Measurements from ENCODE around the gene TDRD3. TPM values are rescaled to one million over a fixed set of nuclear protein-coding genes. Genes with fewer than 3 reads are reported as not detected.

The TDRD3 gene
- total and polyA plus RNA-seq, 4 donors, result 3.6 to 15.8 (median 6.2) TPM

- Histone ChIP-seq H3K4me1 (ENCODE audit: control insufficient read depth in 4 of 4, insufficient read depth in 4 of 4, low read length in 3 of 4) (no peaks in the 10 kb centered on the region), H3K9me3 (ENCODE audit: control insufficient read depth in 4 of 4, low read length in 3 of 4) (no peaks in the 10 kb centered on the region), H3K36me3 (ENCODE audit: control insufficient read depth in 4 of 4, insufficient read depth in 3 of 4, low read depth in 1 of 4, low read length in 3 of 4) (no peaks in the 10 kb centered on the region), H3K4me3 (ENCODE audit: low read depth in 1 of 3, low read length in 3 of 3) (no peak overlapping the region), H3K9ac (ENCODE audit: low read depth in 1 of 2, low read length in 2 of 2) (no peak overlapping the region), H3K27me3 (ENCODE audit: control insufficient read depth in 4 of 4, insufficient read depth in 4 of 4, low read length in 3 of 4) (no peaks in the 10 kb centered on the region), H3K27ac (ENCODE audit: low read depth in 1 of 2, low read length in 2 of 2) (no peak overlapping the region)
- 89% methylated on average over 2 of the region's 2 CpGs for WGBS
- TF ChIP-seq MAX (IDR thresholded peaks at IDR 0.05) (no peak), RXRA (IDR thresholded peaks at IDR 0.05) (no peak)
- no peak for DNase-seq (ENCODE audit: low spot score)
Measured at GRCh38 chr13:60358453-60358852, 38.6 kb upstream of the TDRD3 start.

- Histone ChIP-seq H3K27ac (ENCODE audit: low read depth in 1 of 2, low read length in 2 of 2) (no peak overlapping the region), H3K27me3 (ENCODE audit: control insufficient read depth in 4 of 4, insufficient read depth in 4 of 4, low read length in 3 of 4) (no peaks in the 10 kb centered on the region), H3K4me1 (ENCODE audit: control insufficient read depth in 4 of 4, insufficient read depth in 4 of 4, low read length in 3 of 4) (no peaks in the 10 kb centered on the region), H3K9me3 (ENCODE audit: control insufficient read depth in 4 of 4, low read length in 3 of 4) (no peaks in the 10 kb centered on the region), H3K4me3 (ENCODE audit: low read depth in 1 of 3, low read length in 3 of 3) (no peak overlapping the region), H3K36me3 (ENCODE audit: control insufficient read depth in 4 of 4, insufficient read depth in 3 of 4, low read depth in 1 of 4, low read length in 3 of 4) (no peaks in the 10 kb centered on the region), H3K9ac (ENCODE audit: low read depth in 1 of 2, low read length in 2 of 2) (no peak overlapping the region)
- 46% methylated on average over 2 of the region's 2 CpGs for WGBS
- no peak for DNase-seq (ENCODE audit: low spot score)
- TF ChIP-seq RAD21 (IDR thresholded peaks at IDR 0.05) (no peak), FOXA2 (IDR thresholded peaks at IDR 0.05) (no peak), ZBTB33 (IDR thresholded peaks at IDR 0.05) (no peak), SP1 (IDR thresholded peaks at IDR 0.05) (no peak), TAF1 (conservative IDR thresholded peaks at IDR 0.05) (no peak), EGR1 (IDR thresholded peaks at IDR 0.05; ENCODE audit: low read depth in 2 of 2) (no peak), MAX (IDR thresholded peaks at IDR 0.05) (no peak), HNF4G (IDR thresholded peaks at IDR 0.05) (no peak), GABPA (IDR thresholded peaks at IDR 0.05 in 1 of 2, conservative IDR thresholded peaks at IDR 0.05 in 1 of 2) (no peak), YY1 (IDR thresholded peaks at IDR 0.05) (no peak)
Measured at GRCh38 chr13:60363288-60363687, 33.7 kb upstream of the TDRD3 start.

- Histone ChIP-seq H3K9me3 (ENCODE audit: control insufficient read depth in 4 of 4, low read length in 3 of 4) (no peaks in the 10 kb centered on the region), H3K27ac (ENCODE audit: low read depth in 1 of 2, low read length in 2 of 2) (no peak overlapping the region), H3K27me3 (ENCODE audit: control insufficient read depth in 4 of 4, insufficient read depth in 4 of 4, low read length in 3 of 4) (no peaks in the 10 kb centered on the region), H3K9ac (ENCODE audit: low read depth in 1 of 2, low read length in 2 of 2) (no peak overlapping the region), H3K4me3 (ENCODE audit: low read depth in 1 of 3, low read length in 3 of 3) (no peak overlapping the region), H3K4me1 (ENCODE audit: control insufficient read depth in 4 of 4, insufficient read depth in 4 of 4, low read length in 3 of 4) (no peaks in the 10 kb centered on the region), H3K36me3 (ENCODE audit: control insufficient read depth in 4 of 4, insufficient read depth in 3 of 4, low read depth in 1 of 4, low read length in 3 of 4) (no peaks in the 10 kb centered on the region)
- TF ChIP-seq CTCF (IDR thresholded peaks at IDR 0.05; ENCODE audit: low read depth, low read length, missing input control), result peak; percentile 35
- no peak for TF ChIP-seq HNF4A (conservative IDR thresholded peaks at IDR 0.05)
- no peak for DNase-seq (ENCODE audit: low spot score)
Measured at GRCh38 chr13:60369242-60369641, 27.8 kb upstream of the TDRD3 start.

Measured in liver (tissue), 9 donors.